Hematopoietic multipotent progenitor cell treated with erythropoietin and hydrocortisone succinate and interleukin-3 and kit ligand, for 15 days (in vitro differentiated cells): ENCODE measurements around the gene PPP1R9B.

Source experiments
- DNase-seq: peaks from one replicate; pipeline ENCODE4 v3.0.0-alpha.2; 2015; ENCODE audit warnings: low spot score

PPP1R9B gene, protein sequence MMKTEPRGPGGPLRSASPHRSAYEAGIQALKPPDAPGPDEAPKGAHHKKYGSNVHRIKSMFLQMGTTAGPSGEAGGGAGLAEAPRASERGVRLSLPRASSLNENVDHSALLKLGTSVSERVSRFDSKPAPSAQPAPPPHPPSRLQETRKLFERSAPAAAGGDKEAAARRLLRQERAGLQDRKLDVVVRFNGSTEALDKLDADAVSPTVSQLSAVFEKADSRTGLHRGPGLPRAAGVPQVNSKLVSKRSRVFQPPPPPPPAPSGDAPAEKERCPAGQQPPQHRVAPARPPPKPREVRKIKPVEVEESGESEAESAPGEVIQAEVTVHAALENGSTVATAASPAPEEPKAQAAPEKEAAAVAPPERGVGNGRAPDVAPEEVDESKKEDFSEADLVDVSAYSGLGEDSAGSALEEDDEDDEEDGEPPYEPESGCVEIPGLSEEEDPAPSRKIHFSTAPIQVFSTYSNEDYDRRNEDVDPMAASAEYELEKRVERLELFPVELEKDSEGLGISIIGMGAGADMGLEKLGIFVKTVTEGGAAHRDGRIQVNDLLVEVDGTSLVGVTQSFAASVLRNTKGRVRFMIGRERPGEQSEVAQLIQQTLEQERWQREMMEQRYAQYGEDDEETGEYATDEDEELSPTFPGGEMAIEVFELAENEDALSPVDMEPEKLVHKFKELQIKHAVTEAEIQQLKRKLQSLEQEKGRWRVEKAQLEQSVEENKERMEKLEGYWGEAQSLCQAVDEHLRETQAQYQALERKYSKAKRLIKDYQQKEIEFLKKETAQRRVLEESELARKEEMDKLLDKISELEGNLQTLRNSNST

DNA sequence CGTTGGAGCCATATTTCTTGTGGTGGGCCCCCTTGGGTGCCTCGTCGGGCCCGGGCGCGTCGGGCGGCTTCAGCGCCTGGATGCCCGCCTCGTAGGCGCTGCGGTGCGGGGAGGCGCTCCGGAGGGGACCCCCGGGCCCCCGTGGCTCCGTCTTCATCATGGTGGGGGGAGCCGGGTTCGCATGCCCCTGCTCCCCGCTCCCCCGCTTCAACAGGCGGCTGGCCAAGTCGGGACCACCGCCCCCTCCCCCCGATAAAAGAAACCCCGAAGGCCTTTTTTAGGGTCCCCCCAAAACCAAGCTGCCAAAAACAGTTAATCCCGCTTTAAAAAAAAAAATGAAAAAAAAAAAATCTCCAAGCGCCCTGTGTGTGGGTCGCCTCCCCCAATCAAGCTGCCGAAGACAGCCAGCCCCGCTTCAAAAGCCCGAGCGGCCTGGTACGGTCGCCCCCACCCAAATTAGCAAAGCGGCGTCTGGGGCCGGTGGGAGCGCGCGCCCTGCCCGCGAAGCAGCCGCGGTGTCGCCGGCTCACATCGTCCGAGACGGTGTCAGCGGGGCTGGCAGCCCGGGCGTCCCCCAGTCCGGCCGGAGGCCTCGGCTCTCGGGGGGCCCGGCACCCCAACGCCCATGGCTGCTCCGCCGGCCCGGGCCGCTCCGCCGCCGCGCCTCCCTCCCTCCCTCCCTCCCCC lies at the start of gene PPP1R9B:
Gene PPP1R9B, minus strand, starts transcription at position 324 of the 687 bp plus-strand sequence. Its CDS starts 164 bp downstream, at position 160.
- no peak for DNase-seq

DNA sequence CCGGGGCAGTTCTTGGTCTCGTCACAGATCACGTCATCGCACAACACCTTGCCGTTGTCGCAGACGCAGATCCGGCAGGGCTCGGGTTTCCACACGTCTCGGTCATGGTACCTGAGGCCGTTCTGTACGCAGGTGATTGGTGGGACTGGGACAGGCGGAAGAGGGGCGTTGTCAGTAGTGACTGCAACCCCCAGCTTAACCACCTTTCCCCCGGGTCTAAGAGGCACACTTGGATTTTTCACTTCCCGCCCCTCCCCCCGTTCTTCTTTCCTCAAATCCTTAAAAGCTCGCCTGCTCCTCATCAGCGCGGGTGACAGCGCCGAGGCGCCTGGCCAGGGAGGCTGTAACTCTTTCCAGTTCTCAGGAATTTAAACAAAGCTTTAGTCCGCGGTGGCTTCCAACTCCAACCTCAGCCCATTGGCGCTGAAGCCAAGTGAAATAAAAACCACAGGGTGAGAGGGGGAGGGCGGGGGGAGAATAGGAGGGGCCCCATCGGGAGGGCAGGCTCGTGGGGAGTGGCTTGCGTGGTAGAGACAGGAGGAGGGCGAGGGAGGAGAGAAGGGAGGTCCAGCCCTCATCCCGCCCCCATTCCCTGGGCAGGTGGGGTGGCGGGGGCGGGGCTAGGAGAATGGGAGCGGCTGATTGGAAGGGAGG lies 49.5 kb upstream of the PPP1R9B start:
- DNase-seq, result no peak

DNA sequence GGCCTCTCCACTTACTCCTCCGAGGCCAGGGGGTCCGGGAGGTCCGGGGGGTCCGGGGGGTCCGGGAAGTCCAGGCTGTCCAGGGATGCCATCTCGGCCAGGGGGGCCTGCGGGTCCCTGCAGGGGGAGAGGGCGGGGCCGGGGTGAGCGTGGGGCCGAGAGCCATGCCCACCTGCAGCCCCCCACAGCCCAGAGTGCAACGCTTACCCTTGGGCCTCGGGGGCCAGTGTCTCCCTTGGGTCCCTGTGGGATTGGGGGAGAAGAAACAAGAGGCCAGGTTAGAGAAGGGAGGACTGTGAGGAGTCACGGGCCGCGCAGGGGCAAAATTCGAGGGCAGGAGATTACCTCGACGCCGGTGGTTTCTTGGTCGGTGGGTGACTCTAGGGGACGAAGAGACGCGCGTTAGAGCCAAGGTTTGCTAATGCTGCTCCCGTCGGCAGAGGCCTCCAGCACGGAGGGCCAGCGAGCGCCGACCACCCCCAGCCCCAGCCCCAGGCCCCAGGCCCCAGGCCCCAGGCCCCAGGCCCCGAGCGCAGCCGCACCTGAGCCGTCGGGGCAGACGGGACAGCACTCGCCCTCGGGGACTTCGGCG lies 48.8 kb upstream of the PPP1R9B start:
- no peak for DNase-seq

DNA sequence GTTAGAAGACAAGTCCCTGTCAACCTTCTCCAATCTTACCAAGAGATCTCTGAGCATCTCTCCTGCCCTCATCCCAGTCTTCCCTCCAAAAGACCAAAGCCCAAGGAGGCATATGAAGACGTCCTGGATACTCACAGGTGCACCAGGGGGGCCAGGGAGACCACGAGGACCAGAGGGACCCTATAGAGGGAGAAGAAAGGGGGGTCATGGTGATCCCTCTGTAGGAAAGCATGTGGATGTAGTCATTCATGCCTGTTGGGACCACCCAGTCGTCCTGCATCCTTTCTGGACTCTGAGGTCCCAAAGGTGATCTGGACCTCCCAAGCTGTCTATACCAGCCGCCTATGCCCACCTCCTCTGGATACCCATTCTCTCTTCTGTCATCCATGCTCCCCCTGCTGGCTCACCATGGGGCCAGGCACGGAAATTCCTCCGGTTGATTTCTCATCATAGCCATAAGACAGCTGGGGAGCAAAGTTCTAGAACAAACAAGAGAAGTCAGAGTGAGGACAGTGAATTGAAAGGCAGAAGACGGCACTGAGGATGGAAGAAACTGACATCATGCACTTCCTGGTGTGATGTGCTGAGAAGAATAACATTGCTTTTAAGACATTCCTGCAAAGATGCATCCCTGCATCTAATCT lies 47.7 kb upstream of the PPP1R9B start:
- DNase-seq, result peak; percentile 15

DNA sequence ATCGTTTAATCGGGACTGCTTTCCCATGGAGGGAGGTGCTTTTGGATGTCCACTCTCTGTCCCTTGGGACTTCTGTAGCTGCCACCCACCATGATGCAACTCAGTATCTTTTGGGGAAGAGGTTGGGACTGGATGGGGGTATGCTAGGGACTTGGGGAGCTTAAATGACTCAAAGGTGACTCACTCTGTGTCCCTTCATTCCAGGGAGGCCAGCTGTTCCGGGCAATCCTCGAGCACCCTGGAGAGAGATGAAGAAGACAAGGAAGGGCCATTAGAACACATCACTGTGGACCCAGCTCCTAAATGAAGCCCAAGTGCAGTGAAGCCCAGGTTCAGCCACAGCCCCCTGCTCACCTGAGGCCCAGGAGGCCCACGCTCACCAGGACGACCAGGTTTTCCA lies 46.3 kb upstream of the PPP1R9B start:
- DNase-seq, result no peak

DNA sequence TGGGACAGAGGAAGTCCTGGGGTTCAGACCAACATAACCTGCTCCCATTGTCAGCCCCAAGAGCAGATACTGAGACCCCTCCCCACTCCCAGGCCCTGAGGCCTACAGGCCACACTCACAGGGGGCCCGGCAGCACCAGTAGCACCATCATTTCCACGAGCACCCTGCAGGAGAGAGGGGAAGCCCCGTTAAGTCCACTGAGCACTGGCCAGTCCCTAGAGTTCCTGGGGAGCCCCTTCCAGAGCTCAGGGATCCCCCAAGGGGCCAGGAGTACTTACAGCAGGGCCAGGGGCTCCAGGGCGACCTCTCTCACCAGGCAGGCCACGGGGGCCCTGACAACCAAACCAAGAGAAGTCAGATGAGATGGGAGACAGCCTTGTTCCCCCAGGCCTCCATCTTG lies 45.6 kb upstream of the PPP1R9B start:
- no peak for DNase-seq

DNA sequence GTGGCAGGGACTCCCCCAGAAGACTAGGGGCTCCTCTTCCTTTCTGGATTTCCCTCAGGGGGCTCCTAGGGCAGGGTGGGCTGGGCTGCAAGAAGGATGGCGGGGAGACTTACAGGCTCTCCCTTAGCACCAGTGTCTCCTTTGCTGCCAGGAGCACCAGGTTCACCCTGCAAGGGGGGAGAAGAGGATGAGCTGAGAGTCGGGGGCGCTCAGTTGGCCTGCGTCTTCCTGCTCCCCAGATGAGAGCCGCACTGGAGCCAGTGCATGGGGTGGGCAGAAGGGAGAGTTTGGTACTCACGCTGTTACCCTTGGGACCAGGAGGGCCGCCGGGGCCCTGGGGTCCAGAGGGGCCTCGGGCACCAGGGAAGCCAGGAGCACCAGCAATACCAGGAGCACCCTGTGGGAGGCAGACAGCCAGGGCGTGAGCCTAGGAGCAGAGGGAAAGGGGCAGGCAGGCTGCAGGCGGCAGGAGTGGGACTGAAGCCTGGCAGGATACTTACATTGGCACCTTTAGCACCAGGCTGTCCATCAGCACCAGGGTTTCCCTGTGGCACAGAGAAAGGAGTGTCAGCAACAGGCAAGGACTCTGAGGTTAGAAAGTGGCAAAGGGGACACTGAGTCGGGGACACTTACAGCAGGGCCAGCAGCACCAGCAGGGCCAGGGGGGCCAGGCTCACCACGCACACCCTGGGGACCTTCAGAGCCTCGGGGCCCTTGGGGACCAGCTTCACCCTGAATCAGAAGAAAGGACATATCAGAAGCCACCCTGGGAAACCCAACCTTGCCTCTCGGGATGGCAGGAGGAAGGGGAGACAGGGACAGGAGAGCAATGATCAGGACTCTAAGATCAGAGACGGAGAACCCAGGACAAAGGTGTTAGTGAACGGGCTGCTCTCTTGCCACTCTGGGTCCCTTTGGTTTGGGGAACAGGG lies 44.7 kb upstream of the PPP1R9B start:
- DNase-seq, result no peak

DNA sequence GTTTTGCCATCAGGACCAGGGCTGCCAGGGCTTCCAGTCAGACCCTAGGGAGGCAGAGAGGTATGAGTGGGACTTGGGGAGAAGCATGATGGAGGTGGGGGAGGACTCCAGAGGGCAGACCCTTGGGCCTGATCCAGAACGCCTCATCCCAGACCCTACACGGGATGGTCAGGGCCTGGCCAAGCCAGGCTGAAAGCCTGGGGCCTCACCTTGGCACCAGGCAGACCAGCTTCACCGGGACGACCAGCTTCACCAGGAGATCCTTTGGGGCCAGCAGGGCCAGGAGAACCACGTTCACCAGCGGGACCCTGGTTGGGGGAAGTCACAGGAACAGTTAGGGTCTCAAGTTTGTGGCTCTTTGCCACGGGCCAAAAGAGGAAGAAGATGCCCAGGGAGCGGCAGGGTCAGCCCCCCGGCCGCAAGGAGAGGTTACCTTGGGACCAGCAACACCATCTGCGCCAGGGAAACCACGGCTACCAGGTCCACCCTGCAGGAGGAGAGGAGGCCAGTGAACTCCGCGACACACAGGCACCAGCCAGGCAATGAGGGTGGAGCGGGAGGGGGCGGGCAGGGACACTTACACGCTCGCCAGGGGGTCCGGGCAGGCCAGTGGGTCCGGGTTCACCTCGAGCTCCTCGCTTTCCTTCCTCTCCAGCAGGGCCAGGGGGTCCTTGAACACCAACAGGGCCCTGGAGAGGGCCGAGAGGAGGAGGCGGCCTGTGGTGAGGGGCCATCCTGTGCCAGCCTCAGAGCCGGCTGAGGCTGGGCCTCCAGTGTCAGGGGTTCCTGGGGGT lies 43.9 kb upstream of the PPP1R9B start:
- DNase-seq, result no peak

DNA sequence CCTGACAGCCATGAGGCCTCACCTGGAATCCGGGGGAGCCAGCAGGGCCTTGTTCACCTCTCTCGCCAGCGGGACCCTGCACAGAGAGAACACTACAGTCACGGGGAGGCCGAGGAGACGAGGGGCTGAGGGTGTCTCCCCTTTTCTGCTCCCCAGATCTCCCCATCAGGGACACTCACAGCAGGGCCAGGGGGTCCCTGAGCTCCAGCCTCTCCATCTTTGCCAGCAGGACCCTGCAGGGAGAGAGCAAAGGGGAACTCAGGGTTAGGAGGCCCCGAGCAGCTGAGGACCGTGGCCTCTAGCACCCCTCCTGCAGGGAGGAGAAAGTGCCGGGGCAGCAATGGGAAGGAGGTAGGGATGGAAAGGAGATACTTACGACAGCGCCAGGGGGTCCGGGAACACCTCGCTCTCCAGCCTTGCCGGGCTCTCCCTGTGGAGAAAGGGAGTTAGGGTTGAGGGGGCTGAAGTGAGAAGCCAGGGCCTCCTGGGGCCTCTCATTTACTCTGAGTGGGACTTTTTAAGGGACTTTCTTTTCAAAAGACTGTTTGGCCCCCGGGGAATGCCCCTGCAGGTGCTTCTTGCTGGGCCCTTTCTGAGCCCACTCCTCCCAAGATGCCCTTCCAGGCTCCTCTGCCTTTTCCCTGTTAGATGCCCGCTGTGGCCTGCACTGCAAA lies 42.3 kb upstream of the PPP1R9B start:
- no peak for DNase-seq

DNA sequence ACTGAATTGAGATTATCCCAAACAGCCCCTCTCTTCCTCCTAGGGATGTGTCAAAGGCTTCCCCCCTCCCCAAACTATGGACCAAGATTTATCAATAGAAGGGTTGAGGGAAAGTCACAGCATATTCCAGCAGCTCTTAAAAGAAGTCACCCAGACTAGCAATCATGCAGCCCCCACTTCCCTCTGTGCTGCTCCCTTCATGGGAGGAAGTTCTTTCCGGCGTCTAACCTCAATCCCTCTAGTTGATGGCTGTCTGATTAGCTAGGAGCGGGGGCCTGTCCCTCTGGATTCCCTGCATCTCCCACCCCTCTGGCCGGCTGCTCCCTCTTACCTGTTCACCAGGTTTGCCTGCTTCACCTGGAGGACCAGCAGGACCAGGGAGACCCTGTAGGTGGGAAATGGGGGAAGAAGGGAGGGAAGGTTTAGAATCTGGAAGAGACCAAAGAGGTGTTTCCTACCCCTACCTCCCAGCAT lies 41.7 kb upstream of the PPP1R9B start:
- no peak for DNase-seq

DNA sequence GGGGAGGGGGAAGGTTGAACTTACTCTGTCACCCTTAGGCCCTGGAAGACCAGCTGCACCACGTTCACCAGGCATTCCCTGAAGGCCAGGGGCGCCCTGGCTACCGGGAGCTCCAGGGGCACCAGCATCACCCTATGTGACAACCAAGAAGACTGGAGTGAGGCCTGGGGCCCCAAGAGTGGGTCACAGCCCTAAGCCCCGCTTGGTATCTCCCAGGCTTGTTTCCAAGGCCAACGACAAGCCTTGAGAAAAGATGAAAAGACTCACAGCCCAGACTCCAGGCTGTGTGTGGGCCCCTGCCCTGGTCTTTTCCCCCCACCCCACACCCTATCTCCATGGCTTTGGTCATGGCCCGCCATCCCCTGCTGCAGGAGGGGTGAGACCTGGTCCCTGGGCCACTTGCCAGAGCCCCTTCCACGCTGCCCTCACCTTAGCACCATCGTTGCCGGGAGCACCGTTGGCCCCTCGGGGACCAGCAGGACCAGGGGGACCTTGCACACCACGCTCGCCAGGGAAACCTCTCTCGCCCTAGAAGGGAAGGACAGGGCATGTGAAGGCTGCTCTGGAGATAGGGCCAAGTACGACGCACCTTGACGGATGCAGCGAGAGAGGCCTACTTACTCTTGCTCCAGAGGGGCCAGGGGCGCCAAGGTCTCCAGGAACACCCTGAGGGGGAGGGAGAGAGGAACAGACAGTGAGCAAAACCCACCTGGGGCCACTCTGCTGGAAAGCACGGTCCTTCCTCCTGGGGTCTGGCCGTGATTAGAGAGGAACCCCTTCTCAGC lies 41.1 kb upstream of the PPP1R9B start:
- no peak for DNase-seq

DNA sequence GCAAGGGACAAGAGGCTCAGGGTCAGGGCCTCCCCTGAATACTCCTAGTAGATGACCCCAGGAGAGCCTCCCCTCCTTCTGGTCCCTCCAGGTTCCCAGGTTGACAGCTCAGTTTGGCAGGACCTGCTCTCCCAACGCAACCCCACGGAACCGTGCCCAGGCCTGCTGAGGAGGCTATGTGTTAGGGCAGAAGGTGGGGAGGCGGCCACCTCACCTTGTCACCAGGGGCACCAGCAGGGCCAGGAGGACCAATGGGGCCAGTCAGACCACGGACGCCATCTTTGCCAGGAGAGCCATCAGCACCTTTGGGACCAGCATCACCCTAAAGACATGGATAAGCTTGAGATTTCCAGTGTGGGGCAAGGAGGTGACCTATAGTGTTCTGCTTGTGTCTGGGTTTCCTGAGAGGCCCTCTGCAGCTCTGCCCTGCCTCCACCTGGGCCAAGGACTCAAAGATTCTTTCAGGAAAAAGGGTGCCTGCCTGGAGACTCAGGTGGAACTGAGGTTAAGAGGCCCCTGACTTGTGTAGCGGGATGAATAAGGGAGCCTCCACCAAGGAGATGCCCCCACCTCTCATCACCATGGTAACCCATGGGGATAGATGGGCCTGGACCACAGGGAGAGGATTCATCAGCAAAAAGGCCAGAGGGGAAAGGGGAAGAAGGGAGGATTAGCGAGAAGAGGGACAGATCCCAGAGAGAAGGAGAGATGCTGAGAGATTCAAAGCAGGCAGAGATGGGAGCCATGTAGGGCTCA lies 40.3 kb upstream of the PPP1R9B start:
- no peak for DNase-seq

DNA sequence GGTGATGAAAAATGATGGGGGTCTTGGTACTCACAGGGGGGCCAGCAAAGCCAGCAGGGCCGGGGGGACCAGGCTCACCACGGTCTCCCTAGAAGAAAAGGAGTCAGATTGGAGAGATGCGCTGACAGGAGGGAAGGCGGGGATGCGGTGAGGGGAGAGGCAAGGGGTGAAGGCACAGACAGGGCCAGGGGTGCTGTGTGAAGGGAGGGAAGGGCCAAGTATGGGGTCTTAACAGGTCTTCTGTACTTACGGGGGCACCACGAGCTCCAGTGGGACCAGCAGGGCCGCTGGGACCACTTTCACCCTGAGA lies 39.8 kb upstream of the PPP1R9B start:
- DNase-seq, result no peak

DNA sequence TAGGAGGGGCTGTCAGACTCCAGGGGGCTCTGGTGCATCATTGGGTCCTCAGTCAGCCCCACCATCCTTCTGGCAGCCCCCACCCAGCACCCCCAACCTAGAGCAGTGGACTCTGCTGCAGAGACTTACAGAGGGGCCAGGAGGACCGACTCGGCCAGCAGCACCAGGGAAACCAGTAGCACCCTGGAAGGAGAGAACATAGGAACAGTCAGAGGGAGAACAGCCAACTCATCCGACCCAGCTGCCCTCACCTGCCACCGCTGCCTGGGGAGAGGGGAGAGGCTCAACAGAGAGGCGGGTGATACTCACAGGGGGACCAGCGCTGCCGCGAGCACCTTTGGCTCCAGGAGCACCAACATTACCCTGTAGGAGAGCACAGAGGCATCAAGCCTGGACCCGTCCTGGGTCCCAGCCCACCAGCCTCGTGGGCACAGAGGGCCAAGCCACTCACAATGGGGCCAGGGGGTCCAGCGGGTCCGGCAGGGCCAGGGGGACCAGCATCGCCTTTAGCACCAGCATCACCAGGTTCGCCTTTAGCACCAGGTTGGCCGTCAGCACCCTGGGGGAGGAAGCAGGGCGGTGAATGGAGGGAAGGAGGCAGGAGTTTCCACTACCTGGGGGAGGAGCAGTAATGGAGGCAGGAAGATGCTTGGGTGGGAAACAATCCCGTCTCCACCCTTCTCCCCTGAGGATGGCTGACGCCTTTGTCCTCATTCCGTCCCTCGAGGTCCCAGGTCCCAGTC lies 39.2 kb upstream of the PPP1R9B start:
- DNase-seq, result no peak

DNA sequence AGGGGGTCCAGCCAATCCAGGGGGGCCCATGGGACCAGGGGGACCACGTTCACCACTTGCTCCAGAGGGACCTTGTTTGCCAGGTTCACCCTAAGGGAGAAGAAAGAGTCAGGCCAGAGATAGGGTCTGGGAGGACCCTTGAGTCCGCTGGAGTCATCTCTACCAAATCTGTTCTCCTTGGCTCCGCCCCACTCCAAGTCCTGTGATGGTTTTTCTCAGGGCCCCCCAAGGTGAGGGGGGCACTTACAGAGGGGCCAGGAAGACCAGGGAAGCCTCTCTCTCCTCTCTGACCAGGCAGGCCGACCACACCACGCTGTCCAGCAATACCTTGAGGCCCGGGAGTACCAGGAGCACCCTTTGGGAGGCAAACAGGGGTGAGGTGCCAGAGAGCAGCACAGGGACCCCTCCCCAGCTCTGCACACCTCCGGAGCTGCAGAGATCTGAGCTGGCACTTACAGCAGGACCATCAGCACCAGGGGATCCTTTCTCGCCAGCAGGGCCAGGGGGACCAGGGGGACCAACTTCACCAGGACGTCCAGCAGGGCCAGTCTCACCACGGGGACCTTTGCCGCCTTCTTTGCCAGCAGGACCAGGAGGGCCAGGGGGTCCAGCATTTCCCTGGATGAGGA lies 38.6 kb upstream of the PPP1R9B start:
- DNase-seq, result no peak

DNA sequence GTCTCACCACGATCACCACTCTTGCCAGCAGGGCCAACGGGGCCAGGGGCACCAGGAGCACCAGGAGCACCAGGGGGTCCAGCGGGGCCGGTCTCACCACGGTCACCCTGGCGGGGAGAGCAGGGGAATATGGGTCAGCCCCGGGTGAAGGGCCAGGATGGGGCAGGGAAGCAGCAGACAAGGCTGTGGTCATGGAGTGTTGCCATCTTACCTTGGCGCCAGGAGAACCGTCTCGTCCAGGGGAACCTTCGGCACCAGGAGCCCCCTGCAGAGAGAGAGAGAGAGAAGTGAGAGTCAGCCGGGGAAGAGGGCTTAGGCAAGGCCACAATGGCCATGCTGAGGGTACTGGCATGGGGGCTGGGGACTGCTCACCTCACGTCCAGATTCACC lies 38.0 kb upstream of the PPP1R9B start:
- DNase-seq, result no peak
